H9 (cell line): ENCODE measurements around the gene RAB4B. TPM values are rescaled to one million over a fixed set of nuclear protein-coding genes. Genes with fewer than 3 reads are reported as not detected.

ENCODE experiments used
- DNase-seq: peaks from one replicate; pipeline ENCODE4 v3.0.0-alpha.2; 2017
- H2AFZ ChIP-seq: one replicate; pipeline ENCODE4 v1.6.1; 2013; ENCODE audit warnings: mild to moderate bottlenecking, low read length, control low read depth, moderate library complexity
- H2AK5ac ChIP-seq: 2 replicates; pipeline ENCODE4 v1.6.1; 2013; ENCODE audit warnings: low read length, control low read depth, mixed read lengths; ENCODE audit not compliant: insufficient read length
- H2BK120ac ChIP-seq: one replicate; pipeline ENCODE4 v1.6.1; 2013; ENCODE audit warnings: low read depth, mild to moderate bottlenecking, low read length, control low read depth, inconsistent platforms; ENCODE audit not compliant: poor library complexity, severe bottlenecking
- H2BK12ac ChIP-seq: 2 replicates; pipeline ENCODE4 v1.6.1; 2013; ENCODE audit warnings: low read length, control low read depth, mixed read lengths, low read depth; ENCODE audit not compliant: insufficient read length
- H2BK15ac ChIP-seq: 2 replicates; pipeline ENCODE4 v1.6.1; 2013; ENCODE audit warnings: low read depth, low read length, control low read depth
- H2BK20ac ChIP-seq: one replicate; pipeline ENCODE4 v1.6.1; 2013; ENCODE audit warnings: low read depth, mild to moderate bottlenecking, low read length, control low read depth, inconsistent platforms; ENCODE audit not compliant: poor library complexity, severe bottlenecking
- H2BK5ac ChIP-seq: 2 replicates; pipeline ENCODE4 v1.6.1; 2013; ENCODE audit warnings: low read length, control low read depth, mixed read lengths; ENCODE audit not compliant: insufficient read length
- H3K14ac ChIP-seq: 2 replicates; pipeline ENCODE4 v1.6.1; 2013; ENCODE audit warnings: low read length, control low read depth; ENCODE audit not compliant: insufficient read depth
- H3K18ac ChIP-seq: 2 replicates; pipeline ENCODE4 v1.6.1; 2013; ENCODE audit warnings: low read depth, mild to moderate bottlenecking, mixed read lengths, low read length, control low read depth; ENCODE audit not compliant: insufficient read length
- H3K23ac ChIP-seq: 2 replicates; pipeline ENCODE4 v1.6.1; 2013; ENCODE audit warnings: low read length, control low read depth, mixed read lengths, low read depth; ENCODE audit not compliant: insufficient read length
- H3K23me2 ChIP-seq: 2 replicates; pipeline ENCODE4 v1.6.1; 2013; ENCODE audit warnings: low read depth, mild to moderate bottlenecking, mixed read lengths, low read length, control low read depth; ENCODE audit not compliant: insufficient read length, poor library complexity, severe bottlenecking
- H3K27ac ChIP-seq: 2 replicates; pipeline ENCODE4 v1.5.1; 2013; ENCODE audit warnings: low read length, control low read depth, mixed read lengths, low read depth; ENCODE audit not compliant: insufficient read length
- H3K27me3 ChIP-seq: 2 replicates; pipeline ENCODE4 v1.6.1; 2013; ENCODE audit warnings: low read length, control low read depth, inconsistent platforms; ENCODE audit not compliant: insufficient read depth
- H3K4ac ChIP-seq: 2 replicates; pipeline ENCODE4 v1.6.1; 2013; ENCODE audit warnings: low read depth, mild to moderate bottlenecking, control low read depth, inconsistent platforms, low read length, moderate library complexity
- H3K4me1 ChIP-seq: 2 replicates; pipeline ENCODE4 v1.6.1; 2013; ENCODE audit warnings: low read length, control low read depth, inconsistent platforms; ENCODE audit not compliant: insufficient read depth
- H3K4me2 ChIP-seq: 2 replicates; pipeline ENCODE4 v1.6.1; 2013; ENCODE audit warnings: low read length, control low read depth, mixed read lengths; ENCODE audit not compliant: insufficient read length, insufficient read depth
- H3K56ac ChIP-seq: 2 replicates; pipeline ENCODE4 v1.6.1; 2013; ENCODE audit warnings: low read depth, mild to moderate bottlenecking, mixed read lengths, low read length, control low read depth; ENCODE audit not compliant: insufficient read length
- H3K79me1 ChIP-seq: 2 replicates; pipeline ENCODE4 v1.6.1; 2013; ENCODE audit warnings: low read depth, mild to moderate bottlenecking, moderate library complexity, low read length, control low read depth, inconsistent platforms; ENCODE audit not compliant: insufficient read depth, poor library complexity, severe bottlenecking
- H3K79me2 ChIP-seq: 2 replicates; pipeline ENCODE4 v1.6.1; 2013; ENCODE audit warnings: low read length, control low read depth, inconsistent platforms; ENCODE audit not compliant: insufficient read depth
- H3K9ac ChIP-seq: 2 replicates; pipeline ENCODE4 v1.6.1; 2013; ENCODE audit warnings: low read length, control low read depth, mixed read lengths; ENCODE audit not compliant: insufficient read length; ENCODE audit errors: extremely low read depth
- H3K9me3 ChIP-seq: one replicate; pipeline ENCODE4 v1.6.1; 2013; ENCODE audit warnings: low read depth, low read length, inconsistent platforms; ENCODE audit not compliant: control insufficient read depth
- H3T11ph ChIP-seq: one replicate; pipeline ENCODE4 v1.6.1; 2013; ENCODE audit warnings: mild to moderate bottlenecking, low read length, control low read depth, inconsistent platforms
- H4K20me1 ChIP-seq: one replicate; pipeline ENCODE4 v1.6.1; 2013; ENCODE audit not compliant: control insufficient read depth, insufficient read length, insufficient read depth
- H4K5ac ChIP-seq: 2 replicates; pipeline ENCODE4 v1.6.1; 2013; ENCODE audit warnings: low read depth, mild to moderate bottlenecking, mixed read lengths, low read length, control low read depth; ENCODE audit not compliant: insufficient read length
- H4K8ac ChIP-seq: replicated peaks from 2 replicates; pipeline ENCODE4 v1.6.1; 2013; ENCODE audit warnings: low read length, control low read depth, mixed read lengths, low read depth; ENCODE audit not compliant: insufficient read length
- H4K91ac ChIP-seq: 2 replicates; pipeline ENCODE4 v1.6.1; 2013; ENCODE audit warnings: low read depth, mild to moderate bottlenecking, moderate library complexity, mixed read lengths, low read length, control low read depth; ENCODE audit not compliant: insufficient read length
- H3K27ac Mint-ChIP-seq, 3 experiments: 2 replicates in 2 of 3; 3 replicates in 1 of 3; pipeline ENCODE4 v1.8.0; 2020 to 2021; ENCODE audit warnings: mixed read lengths in 3 of 3, mild to moderate bottlenecking in 1 of 3, moderate library complexity in 1 of 3
- H3K27me3 Mint-ChIP-seq: 2 replicates; pipeline ENCODE4 v1.8.0; 2021; ENCODE audit warnings: low read depth, mild to moderate bottlenecking, moderate library complexity, mixed read lengths
- H3K36me3 Mint-ChIP-seq, 3 experiments: 2 replicates in 2 of 3; 3 replicates in 1 of 3; pipeline ENCODE4 v1.8.0; 2020 to 2021; ENCODE audit warnings: low read depth in 3 of 3, mixed read lengths in 3 of 3; ENCODE audit not compliant: insufficient read depth in 1 of 3
- H3K4me1 Mint-ChIP-seq, 2 experiments: 2 replicates each; pipeline ENCODE4 v1.8.0; 2020; ENCODE audit warnings: mixed read lengths in 2 of 2
- H3K4me3 Mint-ChIP-seq, 2 experiments: 2 replicates in 1 of 2; 3 replicates in 1 of 2; pipeline ENCODE4 v1.8.0; 2020 to 2021; ENCODE audit warnings: mild to moderate bottlenecking in 2 of 2, mixed read lengths in 2 of 2, moderate library complexity in 1 of 2
- H3K9me3 Mint-ChIP-seq, 2 experiments: 2 replicates in 1 of 2; 3 replicates in 1 of 2; pipeline ENCODE4 v1.8.0; 2020; ENCODE audit warnings: mild to moderate bottlenecking in 2 of 2, mixed read lengths in 2 of 2, moderate library complexity in 1 of 2
- WGBS: extraction: QIAGEN DNeasy Blood & Tissue Kit; methylation state at CpG from one replicate; pipeline ENCODE4 v1.1.7; 2013; ENCODE audit warnings: missing lambda C conversion rate, low lambda C conversion rate, mixed read lengths; ENCODE audit not compliant: insufficient read length; ENCODE audit errors: extremely low coverage; 5-methylcytosine and 5-hydroxymethylcytosine counted together
- total RNA-seq: library from RNA; stranded (reverse); gene quantifications from 2 replicates; pipeline ENCODE4 v1.2.1, GENCODE V29; 2021
- TF ChIP-seq, protein P1 (sequence below): fragments of 200-600 bp; sonication (generic); conservative IDR thresholded peaks from 3 replicates; pipeline ENCODE4 v1.8.0; 2021; ENCODE audit warnings: antibody characterized with exemption, mild to moderate bottlenecking

The RAB4B gene
- total RNA-seq, 1 experiment from 2014 or later, result 26.8 TPM

DNA sequence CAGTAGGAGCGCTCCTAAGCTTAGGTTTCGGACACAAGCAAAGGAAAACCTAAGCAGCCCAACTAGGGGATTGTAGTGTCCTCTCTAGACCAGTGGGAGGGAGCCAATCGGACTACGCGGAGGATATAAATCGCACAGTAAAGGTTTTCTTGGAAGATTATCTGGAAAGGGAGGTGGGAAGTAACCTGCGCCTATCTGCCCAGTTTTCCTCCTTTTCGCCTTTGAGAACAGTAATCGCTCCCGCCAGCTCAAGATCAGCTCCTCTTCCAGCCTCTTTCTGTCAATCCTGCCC is 456 bp upstream of the RAB4B start:
- Mint-ChIP-seq H3K9me3 (no peaks in the 10 kb centered on the region; a peak in 1 of 5 replicates), H3K36me3 (peaks cover 2 to 6% (median 6%) of the 10 kb centered on the region in 3 experiments; a peak in 5 of 7 replicates), H3K27ac (peak overlapping the region; percentile 100), H3K4me1 (peaks cover 23 to 33% of the 10 kb centered on the region in 2 experiments), H3K27me3 (no peaks in the 10 kb centered on the region), H3K4me3 (peak overlapping the region; percentile 85 to 86)
- TF ChIP-seq, protein P1, sequence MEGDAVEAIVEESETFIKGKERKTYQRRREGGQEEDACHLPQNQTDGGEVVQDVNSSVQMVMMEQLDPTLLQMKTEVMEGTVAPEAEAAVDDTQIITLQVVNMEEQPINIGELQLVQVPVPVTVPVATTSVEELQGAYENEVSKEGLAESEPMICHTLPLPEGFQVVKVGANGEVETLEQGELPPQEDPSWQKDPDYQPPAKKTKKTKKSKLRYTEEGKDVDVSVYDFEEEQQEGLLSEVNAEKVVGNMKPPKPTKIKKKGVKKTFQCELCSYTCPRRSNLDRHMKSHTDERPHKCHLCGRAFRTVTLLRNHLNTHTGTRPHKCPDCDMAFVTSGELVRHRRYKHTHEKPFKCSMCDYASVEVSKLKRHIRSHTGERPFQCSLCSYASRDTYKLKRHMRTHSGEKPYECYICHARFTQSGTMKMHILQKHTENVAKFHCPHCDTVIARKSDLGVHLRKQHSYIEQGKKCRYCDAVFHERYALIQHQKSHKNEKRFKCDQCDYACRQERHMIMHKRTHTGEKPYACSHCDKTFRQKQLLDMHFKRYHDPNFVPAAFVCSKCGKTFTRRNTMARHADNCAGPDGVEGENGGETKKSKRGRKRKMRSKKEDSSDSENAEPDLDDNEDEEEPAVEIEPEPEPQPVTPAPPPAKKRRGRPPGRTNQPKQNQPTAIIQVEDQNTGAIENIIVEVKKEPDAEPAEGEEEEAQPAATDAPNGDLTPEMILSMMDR, result no peak
- H3K4me1 ChIP-seq, result 0 out of 2 replicates have a peak, but pooled peaks cover 2% of the 10 kb centered on the region
- H4K91ac ChIP-seq, result no peak overlapping the region
- H3K23me2 ChIP-seq, result peaks cover 4% of the 10 kb centered on the region
- H2AK5ac ChIP-seq, result no peak overlapping the region
- H2BK15ac ChIP-seq, result no peak overlapping the region
- H2BK20ac ChIP-seq, result no peak overlapping the region
- peak overlapping the region; percentile 55 for H2BK5ac ChIP-seq
- no peak for DNase-seq
- no peaks in the 10 kb centered on the region for H3K27me3 ChIP-seq
- H3K9ac ChIP-seq, result peak overlapping the region; percentile 70
- H4K8ac ChIP-seq, result no peak overlapping the region
- H3K18ac ChIP-seq, result peak overlapping the region; percentile 94
- H3K23ac ChIP-seq, result no peak overlapping the region
- peak overlapping the region; percentile 87 for H2BK120ac ChIP-seq
- no peak overlapping the region; the same call in 1 of the 2 replicates for H3K4ac ChIP-seq
- no peaks in the 10 kb centered on the region for H3K79me2 ChIP-seq
- H3T11ph ChIP-seq, result peak overlapping the region; percentile 41
- peak overlapping the region; percentile 99 for H3K27ac ChIP-seq
- no peak overlapping the region for H2AFZ ChIP-seq
- peak overlapping the region; percentile 25 for H3K56ac ChIP-seq
- peak overlapping the region; percentile 80 for H3K4me2 ChIP-seq
- H3K9me3 ChIP-seq, result no peaks in the 10 kb centered on the region
- H4K5ac ChIP-seq, result no peak overlapping the region
- peak overlapping the region; percentile 81; the same call in 1 of the 2 replicates for H3K14ac ChIP-seq
- H4K20me1 ChIP-seq, result no peaks in the 10 kb centered on the region
- H2BK12ac ChIP-seq, result peak overlapping the region; percentile 5
- no CpG with 5 or more reads among the region's 10 CpGs for WGBS
- H3K79me1 ChIP-seq, result no peaks in the 10 kb centered on the region
